HG03342 (cell line): ENCODE measurements around the gene LRBA.

Experiments used
- ATAC-seq: cut with Tn5 transposase; IDR thresholded peaks from one replicate; pipeline ENCODE4 v1.9.1; 2021; ENCODE audit warnings: mild to moderate bottlenecking, moderate library complexity; ENCODE audit not compliant: unreplicated experiment

LRBA gene

GRCh38 chr4:150619042-150619441 is 396.0 kb downstream of the LRBA start:
- ATAC-seq, result peak; percentile 46

GRCh38 chr4:150609131-150609530 is 406.0 kb downstream of the LRBA start:
- no peak for ATAC-seq

GRCh38 chr4:150600812-150601445 is 414.2 kb downstream of the LRBA start:
- no peak for ATAC-seq

- no peak for ATAC-seq
Measured at GRCh38 chr4:150599547-150599946, 415.5 kb downstream of the LRBA start.

GRCh38 chr4:150598909-150599308 is 416.2 kb downstream of the LRBA start:
- ATAC-seq, result no peak

- no peak for ATAC-seq
Measured at GRCh38 chr4:150593996-150594395, 421.1 kb downstream of the LRBA start.

GRCh38 chr4:150591904-150592303 is 423.2 kb downstream of the LRBA start:
- no peak for ATAC-seq

- no peak for ATAC-seq
Measured at GRCh38 chr4:150591406-150591805, 423.7 kb downstream of the LRBA start.

- ATAC-seq, result no peak
Measured at GRCh38 chr4:150590631-150591030, 424.5 kb downstream of the LRBA start.

- ATAC-seq, result no peak
Measured at GRCh38 chr4:150589157-150589556, 425.9 kb downstream of the LRBA start.

GRCh38 chr4:150588316-150588715 is 426.8 kb downstream of the LRBA start:
- ATAC-seq, result no peak

- no peak for ATAC-seq
Measured at GRCh38 chr4:150586162-150586810, 428.8 kb downstream of the LRBA start.

- ATAC-seq, result no peak
Measured at GRCh38 chr4:150585611-150586010, 429.5 kb downstream of the LRBA start.

GRCh38 chr4:150584111-150584915 is 430.8 kb downstream of the LRBA start:
- no peak for ATAC-seq

- ATAC-seq, result no peak
Measured at GRCh38 chr4:150583287-150584110, 431.6 kb downstream of the LRBA start.

- ATAC-seq, result no peak
Measured at GRCh38 chr4:150582873-150583286, 432.2 kb downstream of the LRBA start.

- no peak for ATAC-seq
Measured at GRCh38 chr4:150582146-150582872, 432.8 kb downstream of the LRBA start, which contains the start of gene MAB21L2. TSS of gene MAB21L2 (plus strand) at chr4:150582151. CDS start at chr4:150583030, 879 bp downstream.

GRCh38 chr4:150581641-150582051 is 433.4 kb downstream of the LRBA start:
- no peak for ATAC-seq

GRCh38 chr4:150581056-150581605 is 434.0 kb downstream of the LRBA start:
- ATAC-seq, result no peak

- no peak for ATAC-seq
Measured at GRCh38 chr4:150580306-150580705, 434.8 kb downstream of the LRBA start.
